Prostate gland (tissue), 2 donors: ENCODE measurements around the gene FDXR. TPM values are rescaled to one million over a fixed set of nuclear protein-coding genes. Genes with fewer than 3 reads are reported as not detected.

Experiments used
- DNase-seq: peaks from one replicate; pipeline ENCODE4 v3.0.0-alpha.2; 2019; ENCODE audit warnings: low spot score
- H3K27ac ChIP-seq, 2 donors: fragments of 200-600 bp; sonication (generic); 2 replicates each; pipeline ENCODE4 v1.5.1; 2017 to 2019
- H3K27me3 ChIP-seq: fragments of 200-600 bp; sonication (generic); replicated peaks from 2 replicates; pipeline ENCODE4 v1.5.1; 2019; ENCODE audit not compliant: insufficient read depth
- H3K36me3 ChIP-seq, 2 donors: fragments of 200-600 bp; sonication (generic); 1 replicate in 1 of 2; 2 replicates in 1 of 2; pipeline versions ENCODE4 v1.5.1 to v1.8.1; 2017 to 2019
- H3K4me1 ChIP-seq: fragments of 200-600 bp; sonication (generic); replicated peaks from 2 replicates; pipeline ENCODE4 v1.5.1; 2019
- H3K4me3 ChIP-seq, 2 donors: fragments of 200-600 bp; sonication (generic); 2 replicates each; pipeline ENCODE4 v1.5.1; 2017 to 2019
- H3K9me3 ChIP-seq: fragments of 200-600 bp; sonication (generic); 2 replicates; pipeline ENCODE4 v1.5.1; 2017
- POLR2A ChIP-seq: fragments of 450-650 bp; IDR thresholded peaks from one replicate; pipeline ENCODE4 v1.6.1; 2016; ENCODE audit warnings: antibody characterized with exemption, mild to moderate bottlenecking
- POLR2AphosphoS5 ChIP-seq: sonication (generic); formaldehyde crosslinking; IDR thresholded peaks from one replicate; pipeline ENCODE4 v1.6.1; 2017; ENCODE audit warnings: antibody characterized with exemption
- WGBS: methylation state at CpG from one replicate; pipeline ENCODE4 v1.1.5; 2018; 5-methylcytosine and 5-hydroxymethylcytosine counted together
- intact Hi-C: fragments of 100-400 bp; cut with DNase I; formaldehyde crosslinking; loops from one replicate; pipeline ENCODE4 v1.14.2; 2022
- total RNA-seq, 2 donors: library from RNA; depleted of rRNA; stranded (reverse); fragments of >200 nt; gene quantifications; one replicate each; pipeline ENCODE4 v1.1.0, GENCODE V29; 2016
- TF ChIP-seq, protein P1 (sequence below), 4 experiments: fragments of 200-600 bp in 2 of 4; fragments of 450-650 bp in 2 of 4; sonication (generic) in 2 of 4; IDR thresholded peaks; 1 replicate in 3 of 4; 2 replicates in 1 of 4; pipeline ENCODE4 v1.5.1; 2016 to 2019; ENCODE audit warnings: antibody characterized with exemption in 4 of 4, mild to moderate bottlenecking in 2 of 4, moderate library complexity in 2 of 4

FDXR gene
- total RNA-seq, 2 donors from 2014 or later = 24.6 to 182 TPM

GRCh38 chr17:74920306-74920620 is 47.5 kb upstream of the FDXR start:
- Histone ChIP-seq H3K4me1 (peaks cover 7% of the 10 kb centered on the region), H3K4me3 (no peak overlapping the region), H3K27ac (no peak overlapping the region), H3K36me3 (no peaks in the 10 kb centered on the region), H3K9me3 (no peaks in the 10 kb centered on the region), H3K27me3 (peaks cover 18% of the 10 kb centered on the region)
- intact Hi-C loops = no loop called here
- WGBS = 86% methylated on average over 26 of the region's 27 CpGs
- no peak for TF ChIP-seq POLR2AphosphoS5
- no peak for TF ChIP-seq POLR2A
- TF ChIP-seq, protein P1, sequence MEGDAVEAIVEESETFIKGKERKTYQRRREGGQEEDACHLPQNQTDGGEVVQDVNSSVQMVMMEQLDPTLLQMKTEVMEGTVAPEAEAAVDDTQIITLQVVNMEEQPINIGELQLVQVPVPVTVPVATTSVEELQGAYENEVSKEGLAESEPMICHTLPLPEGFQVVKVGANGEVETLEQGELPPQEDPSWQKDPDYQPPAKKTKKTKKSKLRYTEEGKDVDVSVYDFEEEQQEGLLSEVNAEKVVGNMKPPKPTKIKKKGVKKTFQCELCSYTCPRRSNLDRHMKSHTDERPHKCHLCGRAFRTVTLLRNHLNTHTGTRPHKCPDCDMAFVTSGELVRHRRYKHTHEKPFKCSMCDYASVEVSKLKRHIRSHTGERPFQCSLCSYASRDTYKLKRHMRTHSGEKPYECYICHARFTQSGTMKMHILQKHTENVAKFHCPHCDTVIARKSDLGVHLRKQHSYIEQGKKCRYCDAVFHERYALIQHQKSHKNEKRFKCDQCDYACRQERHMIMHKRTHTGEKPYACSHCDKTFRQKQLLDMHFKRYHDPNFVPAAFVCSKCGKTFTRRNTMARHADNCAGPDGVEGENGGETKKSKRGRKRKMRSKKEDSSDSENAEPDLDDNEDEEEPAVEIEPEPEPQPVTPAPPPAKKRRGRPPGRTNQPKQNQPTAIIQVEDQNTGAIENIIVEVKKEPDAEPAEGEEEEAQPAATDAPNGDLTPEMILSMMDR (IDR thresholded peaks at IDR 0.05) = no peak
- no peak for DNase-seq

DNA sequence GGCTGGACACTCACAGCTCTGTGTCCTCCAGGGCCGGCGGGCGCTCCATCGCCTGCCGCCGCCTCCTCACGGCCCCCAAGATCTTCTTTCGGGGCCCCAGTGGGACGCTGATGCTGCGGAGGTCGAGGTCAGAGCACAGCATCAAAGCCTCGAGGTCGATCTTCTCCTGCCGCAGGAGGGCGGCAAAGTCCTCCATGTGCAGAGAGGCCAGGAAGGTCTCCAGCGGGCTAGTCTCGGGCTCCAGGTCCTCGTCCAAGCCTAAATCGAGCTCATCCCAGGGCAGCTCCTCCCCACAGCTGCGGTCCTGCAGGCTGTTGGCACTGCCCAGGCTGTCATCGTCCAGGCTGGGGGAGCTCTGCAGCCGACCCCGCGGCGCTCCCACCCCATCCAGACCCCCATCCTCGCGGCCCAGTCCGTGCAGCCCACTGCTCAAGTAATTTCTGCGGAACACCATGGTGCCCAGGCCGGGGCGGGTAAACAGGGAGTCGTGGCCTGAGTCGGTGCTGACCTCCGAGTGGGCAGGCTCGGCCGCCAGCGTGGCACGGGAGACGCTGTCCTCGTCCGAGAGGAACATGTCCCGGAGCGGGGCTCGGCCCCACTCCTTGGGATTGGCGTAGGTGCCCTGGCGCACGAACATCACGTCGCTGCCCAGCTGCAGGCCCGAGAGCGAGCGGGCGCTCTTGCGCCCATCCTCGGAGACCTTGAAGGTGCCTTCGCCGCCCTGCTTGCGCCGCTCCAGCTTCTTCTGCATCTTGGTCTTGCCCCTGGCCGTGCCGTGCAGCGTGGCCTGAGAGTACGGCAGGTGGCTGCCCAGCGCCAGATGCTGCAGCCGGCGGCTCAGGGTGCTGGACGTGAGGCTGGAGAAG is 46.9 kb upstream of the FDXR start:
- Histone ChIP-seq H3K27ac (no peak overlapping the region), H3K4me3 (no peak overlapping the region), H3K36me3 (no peaks in the 10 kb centered on the region), H3K27me3 (peaks cover 12% of the 10 kb centered on the region), H3K9me3 (no peaks in the 10 kb centered on the region), H3K4me1 (peaks cover 7% of the 10 kb centered on the region)
- intact Hi-C loops = no loop called here
- TF ChIP-seq, protein P1 (IDR thresholded peaks at IDR 0.05) = no peak
- TF ChIP-seq POLR2AphosphoS5 = no peak
- no peak for TF ChIP-seq POLR2A
- DNase-seq = no peak
- 86% methylated on average over 63 of the region's 67 CpGs for WGBS

GRCh38 chr17:74918906-74919305 is 46.1 kb upstream of the FDXR start:
- H3K27me3 ChIP-seq = peaks cover 5% of the 10 kb centered on the region

DNA sequence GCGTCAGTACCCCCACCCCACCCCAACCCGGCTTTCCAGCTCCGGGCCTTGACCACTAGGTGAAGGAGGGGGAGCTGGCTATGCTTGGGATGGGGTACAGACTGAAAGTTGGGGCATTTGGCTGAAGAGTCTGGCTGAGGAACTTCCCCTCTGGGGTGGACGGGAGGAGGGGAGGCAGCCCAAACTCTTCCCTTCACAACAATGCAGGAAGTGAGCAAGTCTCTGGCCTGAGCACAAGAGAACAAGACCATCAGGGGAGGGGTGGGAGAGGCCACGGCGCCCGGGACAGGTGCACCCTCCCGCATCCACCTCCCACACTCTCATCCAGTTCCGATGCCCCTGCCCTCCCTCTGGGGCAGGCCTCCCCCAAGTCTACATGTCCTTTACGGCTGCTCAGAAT is 44.6 kb upstream of the FDXR start:
- H3K4me3 ChIP-seq = no peak overlapping the region
- 59% methylated on average over 10 of the region's 10 CpGs for WGBS
- no peak for TF ChIP-seq POLR2AphosphoS5
- no peak overlapping the region for H3K27ac ChIP-seq
- H3K4me1 ChIP-seq = no peaks in the 10 kb centered on the region
- H3K27me3 ChIP-seq = peaks cover 2% of the 10 kb centered on the region
- intact Hi-C loops = no loop called here
- no peak for DNase-seq
- no peaks in the 10 kb centered on the region for H3K36me3 ChIP-seq
- no peaks in the 10 kb centered on the region for H3K9me3 ChIP-seq

More at GRCh38 chr17:74918906-74919305, 46.1 kb upstream of the FDXR start:
- intact Hi-C loops = no loop called here
- WGBS = 90% methylated on average over 5 of the region's 5 CpGs
- H3K9me3 ChIP-seq = no peaks in the 10 kb centered on the region
- no peak overlapping the region for H3K4me3 ChIP-seq
- DNase-seq = no peak
- TF ChIP-seq, protein P1 (IDR thresholded peaks at IDR 0.05) = no peak
- TF ChIP-seq POLR2A (no peak), POLR2AphosphoS5 (no peak)
- H3K27ac ChIP-seq = no peak overlapping the region
- no peaks in the 10 kb centered on the region for H3K36me3 ChIP-seq
- H3K4me1 ChIP-seq = peaks cover 3% of the 10 kb centered on the region

DNA sequence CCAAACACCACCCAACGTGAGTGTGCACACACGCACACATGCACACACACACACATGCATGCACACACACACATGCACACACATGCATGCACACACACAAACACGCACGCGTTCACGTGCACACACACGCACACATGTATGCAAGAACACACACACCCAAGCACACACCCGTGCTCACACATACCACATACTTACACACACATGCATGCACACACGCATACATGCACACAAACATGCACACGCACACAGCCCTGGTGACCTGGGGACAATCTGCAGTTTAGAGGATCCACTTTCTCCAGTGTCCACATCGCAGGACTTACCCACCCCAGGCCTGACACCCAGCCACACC is 44.0 kb upstream of the FDXR start:
- Histone ChIP-seq H3K27ac (no peak overlapping the region), H3K36me3 (no peaks in the 10 kb centered on the region), H3K9me3 (no peaks in the 10 kb centered on the region), H3K4me3 (no peak overlapping the region), H3K27me3 (no peaks in the 10 kb centered on the region), H3K4me1 (no peaks in the 10 kb centered on the region)
- intact Hi-C loops = no loop called here
- DNase-seq = no peak
- WGBS = 97% methylated on average over 11 of the region's 11 CpGs
- TF ChIP-seq POLR2AphosphoS5 = no peak
- TF ChIP-seq POLR2A = no peak
- TF ChIP-seq, protein P1 (IDR thresholded peaks at IDR 0.05) = no peak
